ENCODE data around the gene KCNH3. TPM values are rescaled to one million over a fixed set of nuclear protein-coding genes. Genes with fewer than 3 reads are reported as not detected.

Gene KCNH3
- total and polyA plus RNA-seq, 2 of the 4 experiments (the other 2 are of a cell fraction): 0.10 TPM; not detected in 1

DNA sequence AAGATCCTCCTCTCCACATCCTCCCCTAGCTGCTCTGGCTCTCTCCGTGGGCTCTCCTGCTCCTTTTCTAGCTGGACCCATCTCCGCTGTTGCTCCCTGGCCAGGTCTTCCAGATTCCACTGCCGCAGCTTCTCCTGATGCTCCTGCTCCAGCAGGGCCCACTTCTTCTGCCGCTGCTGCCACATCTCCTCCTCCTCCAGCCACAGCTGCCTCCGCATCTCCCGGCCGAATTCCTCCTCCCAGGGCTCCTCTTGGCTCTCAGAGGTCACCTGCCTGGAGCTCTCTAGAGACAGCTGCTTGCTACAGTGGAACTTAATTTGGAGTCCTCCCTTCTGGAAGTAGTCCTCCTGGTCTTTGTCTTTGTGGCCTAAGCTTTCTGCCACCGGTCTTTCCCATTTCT lies 61.1 kb downstream of the KCNH3 start:
- Histone ChIP-seq H3K9me3 (ENCODE audit: control insufficient read depth, insufficient read depth, low read length) (no peaks in the 10 kb centered on the region), H2BK5ac (ENCODE audit: low read depth, low read length, poor library complexity, severe bottlenecking) (no peak overlapping the region), H3K14ac (replicated peaks; ENCODE audit: low read depth, low read length) (no peak overlapping the region), H2BK120ac (ENCODE audit: low read depth, low read length) (no peak overlapping the region), H3K27ac (ENCODE audit: insufficient read depth, low read length) (no peak overlapping the region), H3K23ac (ENCODE audit: low read depth, low read length) (no peak overlapping the region), H2AK9ac (replicated peaks; ENCODE audit: low read depth, low read length, poor library complexity) (no peak overlapping the region), H3K27me3 (ENCODE audit: control insufficient read depth, insufficient read depth, low read length) (no peaks in the 10 kb centered on the region), H3K9me1 (ENCODE audit: insufficient read depth, low read length) (no peaks in the 10 kb centered on the region; the same call in 1 of the 2 replicates), H2BK15ac (ENCODE audit: low read depth, low read length) (no peak overlapping the region), H3K4me2 (ENCODE audit: low read depth, low read length) (no peak overlapping the region), H3K79me1 (ENCODE audit: low read depth in 1 of 2, low read length in 2 of 2) (no peaks in the 10 kb centered on the region), H4K91ac (ENCODE audit: insufficient read depth, low read depth, low read length) (no peak overlapping the region), H3K18ac (ENCODE audit: low read depth, low read length) (no peak overlapping the region), H2AK5ac (ENCODE audit: low read depth, low read length) (no peak overlapping the region), H4K5ac (ENCODE audit: low read depth, low read length) (no peak overlapping the region), H3K4me3 (ENCODE audit: insufficient read depth, low read depth, low read length) (no peak overlapping the region), H3K56ac (ENCODE audit: extremely low read depth, insufficient read depth, low read length) (no peak overlapping the region), H2AFZ (replicated peaks; ENCODE audit: low read length, poor library complexity) (no peak overlapping the region), H4K20me1 (ENCODE audit: insufficient read depth, low read length) (no peaks in the 10 kb centered on the region), H2BK20ac (ENCODE audit: low read depth, low read length) (no peak overlapping the region), H3K36me3 (ENCODE audit: control insufficient read depth, insufficient read depth, low read length) (no peaks in the 10 kb centered on the region), H3K9ac (ENCODE audit: low read depth, low read length) (no peak overlapping the region), H4K8ac (ENCODE audit: low read depth in 2 of 2, low read length in 2 of 2) (no peak overlapping the region), H3K4ac (ENCODE audit: low read depth, low read length) (no peak overlapping the region), H3K4me1 (ENCODE audit: control insufficient read depth, insufficient read depth, low read length) (no peaks in the 10 kb centered on the region)
- ATAC-seq (ENCODE audit: low read depth) (no peak), DNase-seq (no peak)
- POLR2A ChIA-PET (ENCODE audit: unreplicated experiment): interaction anchor here (0.6 kb wide), 1 partner anchor 23 kb away, joined by 10 read pairs; the partner anchor contains the start of gene PRPF40B
- no peak for TF ChIP-seq POLR2A (IDR thresholded peaks at IDR 0.05; ENCODE audit: low read depth, low read length)
- no peak for TF ChIP-seq MXI1 (IDR thresholded peaks at IDR 0.05; ENCODE audit: borderline replicate concordance, low read depth, low read length)
- TF ChIP-seq MAFK (IDR thresholded peaks at IDR 0.05; ENCODE audit: low read depth, low read length): no peak
- no peak for TF ChIP-seq FOS (IDR thresholded peaks at IDR 0.05; ENCODE audit: low read depth, low read length)
- TF ChIP-seq, protein P1, sequence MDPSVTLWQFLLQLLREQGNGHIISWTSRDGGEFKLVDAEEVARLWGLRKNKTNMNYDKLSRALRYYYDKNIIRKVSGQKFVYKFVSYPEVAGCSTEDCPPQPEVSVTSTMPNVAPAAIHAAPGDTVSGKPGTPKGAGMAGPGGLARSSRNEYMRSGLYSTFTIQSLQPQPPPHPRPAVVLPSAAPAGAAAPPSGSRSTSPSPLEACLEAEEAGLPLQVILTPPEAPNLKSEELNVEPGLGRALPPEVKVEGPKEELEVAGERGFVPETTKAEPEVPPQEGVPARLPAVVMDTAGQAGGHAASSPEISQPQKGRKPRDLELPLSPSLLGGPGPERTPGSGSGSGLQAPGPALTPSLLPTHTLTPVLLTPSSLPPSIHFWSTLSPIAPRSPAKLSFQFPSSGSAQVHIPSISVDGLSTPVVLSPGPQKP (IDR thresholded peaks at IDR 0.05; ENCODE audit: borderline replicate concordance, low read depth, low read length): no peak
- TF ChIP-seq SMC3 (IDR thresholded peaks at IDR 0.05; ENCODE audit: low read depth, low read length): no peak
- 100% methylated on average over 2 of the region's 8 CpGs; no CpG with 5 or more reads in 1 of the 2 experiments for WGBS, 2 experiments (ENCODE audit: extremely low coverage in 2 of 2, insufficient read length in 1 of 2)
- intact Hi-C loops (cut with micrococcal nuclease): no loop called here
- CTCF ChIA-PET: no interaction called here
- dilution Hi-C loops (cut with HindIII; ENCODE audit: low sequenced_read_pairs, unreplicated experiment): no loop called here
- in situ Hi-C loops (cut with MboI; ENCODE audit: low sequenced_read_pairs): no loop called here
- no TSS peak for BruUV-seq (replicated peaks)
